Stimulated activated naive B cell treated with anti-CD40 and anti-IgM and Interleukin-4, amounts not matched to agents 10 μg/mL and 1 μg/mL and 100 μg/mL, for 72 hours (primary cell): ENCODE measurements around the gene SPATS2.
A peak's percentile ranks its signal among the peaks of the same experiment; 100 is the strongest.

Experiments used
- ATAC-seq, 2 donors: fragments of 150-1000 bp; cut with Tn5 transposase; replicated peaks; 2 replicates each; pipeline ENCODE4 v1.10.0; 2021; ENCODE audit warnings: moderate library complexity in 1 of 2
- DNase-seq: peaks from one replicate; pipeline ENCODE4 v3.0.0; 2021
- H3K27ac Mint-ChIP-seq: one replicate; pipeline ENCODE4 v1.8.0; 2022; ENCODE audit warnings: mild to moderate bottlenecking, mixed read lengths
- H3K27me3 Mint-ChIP-seq, 2 donors: one replicate each; pipeline ENCODE4 v1.8.0; 2022; ENCODE audit warnings: mixed read lengths in 2 of 2
- H3K36me3 Mint-ChIP-seq, 2 donors: one replicate each; pipeline ENCODE4 v1.8.0; 2022; ENCODE audit warnings: mixed read lengths in 2 of 2, mild to moderate bottlenecking in 1 of 2
- H3K4me1 Mint-ChIP-seq, 2 donors: one replicate each; pipeline ENCODE4 v1.8.0; 2022; ENCODE audit warnings: mixed read lengths in 2 of 2, mild to moderate bottlenecking in 1 of 2
- H3K4me3 Mint-ChIP-seq, 2 donors: one replicate each; pipeline ENCODE4 v1.8.0; 2022; ENCODE audit warnings: mild to moderate bottlenecking in 2 of 2, mixed read lengths in 2 of 2, moderate library complexity in 1 of 2
- H3K9me3 Mint-ChIP-seq, 2 donors: one replicate each; pipeline ENCODE4 v1.8.0; 2022; ENCODE audit warnings: mixed read lengths in 2 of 2, mild to moderate bottlenecking in 1 of 2

Gene SPATS2

DNA sequence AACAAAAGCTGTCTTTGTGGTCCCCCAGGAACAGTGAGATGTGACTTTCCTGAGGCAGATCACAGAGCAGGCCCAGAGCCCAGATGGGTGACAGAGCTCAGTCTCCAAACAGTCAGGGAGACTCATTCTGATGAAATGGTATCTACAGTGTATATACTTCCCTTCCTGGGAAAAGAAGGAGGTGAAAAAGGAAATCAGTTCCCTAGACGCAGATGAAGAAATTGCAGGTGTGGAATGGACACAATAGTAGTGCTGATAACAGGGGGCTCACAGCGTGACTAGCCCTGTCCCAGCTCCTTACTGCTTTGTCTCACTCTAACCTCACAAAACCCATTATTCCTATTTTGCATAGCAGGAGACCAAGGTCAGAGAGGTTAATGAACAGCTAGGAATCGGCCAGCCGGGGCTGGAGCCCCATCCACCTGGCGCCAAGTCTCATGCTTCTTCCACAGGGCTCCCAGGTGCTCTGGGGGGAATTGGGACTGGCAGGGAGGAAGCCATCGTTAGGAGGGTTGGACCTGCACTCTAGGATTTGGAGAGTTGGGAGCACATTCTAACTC is 183.5 kb downstream of the SPATS2 start:
- Mint-ChIP-seq H3K4me1 (peaks cover 17 to 24% of the 10 kb centered on the region in 2 donors), H3K4me3 (no peak overlapping the region), H3K27me3 (peaks cover 36 to 43% of the 10 kb centered on the region in 2 donors), H3K9me3 (no peaks in the 10 kb centered on the region), H3K27ac (no peak overlapping the region), H3K36me3 (peaks cover 0 to under 1% of the 10 kb centered on the region in 2 donors)
- DNase-seq: no peak
- ATAC-seq: no peak

DNA sequence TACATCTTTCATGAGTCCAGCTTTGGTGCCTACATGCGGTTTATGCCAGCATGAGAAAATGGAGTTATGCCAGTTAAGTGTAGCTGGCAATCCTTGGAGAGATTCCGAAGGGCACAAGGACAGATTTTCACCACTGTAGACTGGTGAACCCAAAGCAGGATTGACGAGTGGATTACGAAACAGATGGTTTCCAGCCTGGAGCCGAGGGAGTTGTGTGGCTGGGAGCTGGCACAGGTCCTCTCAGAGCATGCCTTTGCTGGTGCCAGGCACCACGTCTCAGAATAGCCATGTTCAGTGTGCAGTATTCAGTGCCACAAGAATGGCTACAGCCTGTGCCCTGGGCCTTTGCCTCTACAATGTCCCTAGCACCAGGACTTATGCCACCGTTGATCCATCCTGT is 184.8 kb downstream of the SPATS2 start:
- H3K36me3 Mint-ChIP-seq: peaks cover 3 to 12% of the 10 kb centered on the region in 2 donors
- H3K9me3 Mint-ChIP-seq: no peaks in the 10 kb centered on the region
- H3K27ac Mint-ChIP-seq: no peak overlapping the region
- H3K27me3 Mint-ChIP-seq: peaks cover 29 to 37% of the 10 kb centered on the region in 2 donors
- ATAC-seq (no peak), DNase-seq (no peak)
- peak overlapping the region in 1 of 2 donors; percentile 12 for H3K4me3 Mint-ChIP-seq
- H3K4me1 Mint-ChIP-seq: peaks cover 17 to 24% of the 10 kb centered on the region in 2 donors

- H3K4me3 Mint-ChIP-seq: peak overlapping the region in 1 of 2 donors; percentile 12
- no peak for ATAC-seq
- H3K4me1 Mint-ChIP-seq: peaks cover 17 to 24% of the 10 kb centered on the region in 2 donors
- peaks cover 3 to 13% of the 10 kb centered on the region in 2 donors for H3K36me3 Mint-ChIP-seq
- peak overlapping the region; percentile 66 for H3K27ac Mint-ChIP-seq
- no peaks in the 10 kb centered on the region for H3K9me3 Mint-ChIP-seq
- peaks cover 25 to 32% of the 10 kb centered on the region in 2 donors for H3K27me3 Mint-ChIP-seq
- no peak for DNase-seq
Observed at GRCh38 chr12:49552425-49552824, 185.2 kb downstream of the SPATS2 start.

- H3K36me3 Mint-ChIP-seq: peaks cover 3 to 13% of the 10 kb centered on the region in 2 donors
- H3K9me3 Mint-ChIP-seq: no peaks in the 10 kb centered on the region
- H3K4me1 Mint-ChIP-seq: peaks cover 17 to 24% of the 10 kb centered on the region in 2 donors
- no peak for DNase-seq
- ATAC-seq: no peak
- no peak overlapping the region for H3K27ac Mint-ChIP-seq
- peaks cover 20 to 28% of the 10 kb centered on the region in 2 donors for H3K27me3 Mint-ChIP-seq
- H3K4me3 Mint-ChIP-seq: no peak overlapping the region
Observed at GRCh38 chr12:49552899-49553298, 185.6 kb downstream of the SPATS2 start.

GRCh38 chr12:49553512-49554088 is 186.3 kb downstream of the SPATS2 start:
- H3K27me3 Mint-ChIP-seq: peaks cover 13 to 21% of the 10 kb centered on the region in 2 donors
- DNase-seq (no peak), ATAC-seq (peak; percentile 61 to 68)

GRCh38 chr12:49554266-49554665 is 187.0 kb downstream of the SPATS2 start:
- peaks cover 8 to 11% of the 10 kb centered on the region in 2 donors for H3K4me1 Mint-ChIP-seq
- ATAC-seq: no peak
- no peaks in the 10 kb centered on the region for H3K9me3 Mint-ChIP-seq
- no peak overlapping the region for H3K4me3 Mint-ChIP-seq
- H3K27ac Mint-ChIP-seq: no peak overlapping the region
- DNase-seq: no peak
- peaks cover 7 to 17% of the 10 kb centered on the region in 2 donors for H3K27me3 Mint-ChIP-seq
- peaks cover 12 to 23% of the 10 kb centered on the region in 2 donors for H3K36me3 Mint-ChIP-seq

More at GRCh38 chr12:49553512-49554088, 186.3 kb downstream of the SPATS2 start:
- peaks cover 11 to 17% of the 10 kb centered on the region in 2 donors for H3K4me1 Mint-ChIP-seq
- no peaks in the 10 kb centered on the region for H3K9me3 Mint-ChIP-seq
- no peak overlapping the region for H3K4me3 Mint-ChIP-seq
- H3K27ac Mint-ChIP-seq: no peak overlapping the region
- H3K36me3 Mint-ChIP-seq: peaks cover 6 to 16% of the 10 kb centered on the region in 2 donors

DNA sequence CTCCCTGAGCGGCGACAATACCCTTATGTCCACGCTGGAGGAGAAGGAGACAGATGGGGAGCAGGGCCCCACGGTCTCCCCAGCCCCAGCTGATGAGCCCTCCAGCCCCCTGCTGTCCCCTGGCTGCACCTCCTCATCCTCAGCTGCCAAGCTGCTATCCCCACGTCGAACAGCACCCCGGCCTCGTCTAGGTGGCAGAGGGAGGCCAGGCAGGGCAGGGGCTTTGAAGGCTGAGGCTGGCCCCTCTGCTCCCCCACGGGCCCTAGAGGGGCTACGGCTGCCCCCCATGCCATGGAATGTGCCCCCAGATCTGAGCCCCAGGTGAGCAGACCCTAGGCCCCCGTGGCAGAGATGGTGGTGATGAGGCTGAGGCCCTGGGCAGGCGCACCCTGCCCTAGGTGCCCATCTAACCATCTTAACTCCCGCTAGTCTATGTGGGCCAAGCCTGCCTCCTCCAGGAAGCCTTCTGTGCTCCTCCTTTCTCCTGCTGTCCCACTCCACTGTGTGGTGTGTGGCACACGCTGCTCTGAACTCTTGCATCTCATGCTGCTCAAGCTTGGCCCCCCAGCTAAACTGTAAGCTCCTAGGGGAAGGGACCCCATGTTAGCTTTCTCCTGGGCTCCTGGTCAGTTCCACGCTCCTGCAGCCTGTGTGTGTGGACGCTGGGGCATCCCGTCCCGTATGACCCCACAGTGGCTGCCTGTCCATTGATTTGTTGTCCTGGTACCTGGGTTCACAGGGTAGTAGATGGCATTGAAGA is 188.5 kb downstream of the SPATS2 start:
- H3K4me3 Mint-ChIP-seq: no peak overlapping the region
- peaks cover 24 to 37% of the 10 kb centered on the region in 2 donors for H3K36me3 Mint-ChIP-seq
- ATAC-seq: no peak
- H3K9me3 Mint-ChIP-seq: no peaks in the 10 kb centered on the region
- peaks cover 0 to 9% of the 10 kb centered on the region in 2 donors for H3K27me3 Mint-ChIP-seq
- H3K4me1 Mint-ChIP-seq: peaks cover 9 to 11% of the 10 kb centered on the region in 2 donors
- no peak for DNase-seq
- H3K27ac Mint-ChIP-seq: peak overlapping the region; percentile 56

- H3K9me3 Mint-ChIP-seq: no peaks in the 10 kb centered on the region
Observed at GRCh38 chr12:49556391-49557186, 189.3 kb downstream of the SPATS2 start.

GRCh38 chr12:49557187-49557916 is 190.1 kb downstream of the SPATS2 start:
- no peak for DNase-seq
- peaks cover 0 to 5% of the 10 kb centered on the region in 2 donors for H3K27me3 Mint-ChIP-seq
- no peak overlapping the region for H3K27ac Mint-ChIP-seq
- H3K4me3 Mint-ChIP-seq: no peak overlapping the region
- H3K36me3 Mint-ChIP-seq: peaks cover 35 to 48% of the 10 kb centered on the region in 2 donors
- H3K4me1 Mint-ChIP-seq: peaks cover 9 to 12% of the 10 kb centered on the region in 2 donors
- H3K9me3 Mint-ChIP-seq: no peaks in the 10 kb centered on the region
- ATAC-seq: no peak

More at GRCh38 chr12:49556391-49557186, 189.3 kb downstream of the SPATS2 start:
- Mint-ChIP-seq H3K27ac (peak overlapping the region; percentile 56), H3K36me3 (peaks cover 27 to 41% of the 10 kb centered on the region in 2 donors), H3K4me1 (peaks cover 10 to 12% of the 10 kb centered on the region in 2 donors), H3K4me3 (no peak overlapping the region), H3K27me3 (peaks cover 0 to 6% of the 10 kb centered on the region in 2 donors)
- DNase-seq (no peak), ATAC-seq (no peak)

GRCh38 chr12:49557917-49558215 is 190.6 kb downstream of the SPATS2 start:
- no peak for DNase-seq
- H3K4me3 Mint-ChIP-seq: no peak overlapping the region
- H3K27me3 Mint-ChIP-seq: no peaks in the 10 kb centered on the region
- H3K9me3 Mint-ChIP-seq: no peaks in the 10 kb centered on the region
- H3K36me3 Mint-ChIP-seq: peaks cover 38 to 53% of the 10 kb centered on the region in 2 donors
- no peak overlapping the region for H3K27ac Mint-ChIP-seq
- no peak for ATAC-seq
- H3K4me1 Mint-ChIP-seq: peaks cover 7 to 12% of the 10 kb centered on the region in 2 donors

DNA sequence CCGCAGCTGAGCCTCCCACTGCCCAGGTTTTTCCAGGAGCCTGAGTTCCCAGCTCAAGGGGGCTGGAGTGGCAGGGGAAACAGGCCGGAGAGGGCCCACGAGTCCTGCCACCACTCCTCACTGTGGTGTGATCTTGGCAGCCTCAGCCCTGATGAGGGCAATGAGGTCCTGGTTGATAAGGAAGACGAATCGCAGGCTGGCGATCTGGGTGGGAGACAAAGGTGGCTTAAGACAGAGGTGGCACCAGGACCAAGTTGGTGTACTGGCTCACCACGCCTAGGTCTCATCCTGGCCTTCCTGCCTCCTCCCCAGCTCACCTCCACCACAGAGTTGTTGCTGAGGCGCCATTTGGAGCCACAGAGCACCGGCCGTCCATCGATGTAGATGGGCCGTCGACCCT is 191.3 kb downstream of the SPATS2 start:
- Mint-ChIP-seq H3K27me3 (no peaks in the 10 kb centered on the region), H3K27ac (no peak overlapping the region), H3K4me3 (no peak overlapping the region), H3K9me3 (no peaks in the 10 kb centered on the region), H3K4me1 (peaks cover 5 to 6% of the 10 kb centered on the region in 2 donors), H3K36me3 (peaks cover 40 to 54% of the 10 kb centered on the region in 2 donors)
- DNase-seq (no peak), ATAC-seq (no peak)

- H3K27ac Mint-ChIP-seq: no peak overlapping the region
Observed at GRCh38 chr12:49559011-49559675, 191.9 kb downstream of the SPATS2 start.

GRCh38 chr12:49560695-49561094 is 193.4 kb downstream of the SPATS2 start:
- Mint-ChIP-seq H3K4me3 (no peak overlapping the region), H3K27ac (peak overlapping the region; percentile 47), H3K4me1 (peaks cover 12 to 25% of the 10 kb centered on the region in 2 donors), H3K9me3 (no peaks in the 10 kb centered on the region), H3K27me3 (no peaks in the 10 kb centered on the region), H3K36me3 (peaks cover 58 to 68% of the 10 kb centered on the region in 2 donors)
- no peak for ATAC-seq
- no peak for DNase-seq

More at GRCh38 chr12:49559011-49559675, 191.9 kb downstream of the SPATS2 start:
- Mint-ChIP-seq H3K4me3 (no peak overlapping the region), H3K9me3 (no peaks in the 10 kb centered on the region), H3K36me3 (peaks cover 45 to 58% of the 10 kb centered on the region in 2 donors), H3K27me3 (no peaks in the 10 kb centered on the region), H3K4me1 (peaks cover 5 to 10% of the 10 kb centered on the region in 2 donors)
- ATAC-seq (no peak), DNase-seq (no peak)
